Measurements from ENCODE around the gene TCEANC2.
"Not testable (repeated sequence)": the region's sequence is repeated elsewhere in the genome, so short reads cannot be mapped to it uniquely, and the experiment has no call there.

Gene TCEANC2

DNA sequence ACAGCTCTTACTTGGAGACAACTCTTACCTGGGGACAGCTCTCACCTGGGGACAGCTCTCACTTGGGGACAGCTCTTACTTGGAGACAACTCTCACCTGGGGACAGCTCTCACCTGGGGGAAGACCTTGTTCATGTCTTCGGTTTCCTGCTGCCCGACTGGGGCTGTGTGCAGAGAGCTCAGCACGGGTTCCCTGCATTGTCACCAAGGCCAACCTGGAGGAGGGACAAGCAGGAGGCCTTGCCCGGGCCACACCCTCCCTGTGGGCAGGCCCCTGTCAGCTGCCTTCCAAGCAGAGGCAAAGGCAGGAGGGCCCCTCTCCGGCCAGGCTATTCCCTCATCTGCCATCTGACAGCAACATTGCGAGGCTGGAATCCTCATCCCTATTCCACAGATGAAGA is 35.4 kb upstream of the TCEANC2 start, which contains the start of gene LDLRAD1:
Gene LDLRAD1 (minus strand): TSS at position 208 of the 400 bp plus-strand sequence. CDS start 74 bp downstream, at position 134.
- no peaks in the 10 kb centered on the region for H3K9me3 ChIP-seq (ENCODE audit: control insufficient read depth, low read length)
- no peaks in the 10 kb centered on the region for H3K27me3 ChIP-seq (ENCODE audit: control insufficient read depth, insufficient read depth, low read length)
- H3K27ac ChIP-seq, result no peak within 1 kb of the TSS
- H3K36me3 ChIP-seq (ENCODE audit: control insufficient read depth, insufficient read depth, low read length), result no peaks in the 10 kb centered on the region
- no peak within 1 kb of the TSS for H3K4me2 ChIP-seq (ENCODE audit: low read length)
- H3K4me3 ChIP-seq (ENCODE audit: low read depth, low read length), result no peak within 1 kb of the TSS
- TF ChIP-seq CTCF (IDR thresholded peaks at IDR 0.05), result no peak
- no peak within 1 kb of the TSS for H3K9ac ChIP-seq
- H3K79me2 ChIP-seq, result no peaks in the 10 kb centered on the region
- H3K4me1 ChIP-seq, result no peaks in the 10 kb centered on the region
- H2AFZ ChIP-seq, result peak within 1 kb of the TSS; percentile 25

GRCh38 chr1:54018635-54019034 is 34.8 kb upstream of the TCEANC2 start:
- no peak overlapping the region for H3K4me3 ChIP-seq (ENCODE audit: low read depth, low read length)
- H3K36me3 ChIP-seq (ENCODE audit: control insufficient read depth, insufficient read depth, low read length), result no peaks in the 10 kb centered on the region
- no peaks in the 10 kb centered on the region for H3K79me2 ChIP-seq
- no peaks in the 10 kb centered on the region for H3K9me3 ChIP-seq (ENCODE audit: control insufficient read depth, low read length)
- no peaks in the 10 kb centered on the region for H3K4me1 ChIP-seq
- H3K9ac ChIP-seq, result no peak overlapping the region
- no peaks in the 10 kb centered on the region for H3K27me3 ChIP-seq (ENCODE audit: control insufficient read depth, insufficient read depth, low read length)
- H3K27ac ChIP-seq, result no peak overlapping the region
- no peak for TF ChIP-seq CTCF (IDR thresholded peaks at IDR 0.05)
- no peak overlapping the region for H3K4me2 ChIP-seq (ENCODE audit: low read length)
- H2AFZ ChIP-seq, result no peak overlapping the region

DNA sequence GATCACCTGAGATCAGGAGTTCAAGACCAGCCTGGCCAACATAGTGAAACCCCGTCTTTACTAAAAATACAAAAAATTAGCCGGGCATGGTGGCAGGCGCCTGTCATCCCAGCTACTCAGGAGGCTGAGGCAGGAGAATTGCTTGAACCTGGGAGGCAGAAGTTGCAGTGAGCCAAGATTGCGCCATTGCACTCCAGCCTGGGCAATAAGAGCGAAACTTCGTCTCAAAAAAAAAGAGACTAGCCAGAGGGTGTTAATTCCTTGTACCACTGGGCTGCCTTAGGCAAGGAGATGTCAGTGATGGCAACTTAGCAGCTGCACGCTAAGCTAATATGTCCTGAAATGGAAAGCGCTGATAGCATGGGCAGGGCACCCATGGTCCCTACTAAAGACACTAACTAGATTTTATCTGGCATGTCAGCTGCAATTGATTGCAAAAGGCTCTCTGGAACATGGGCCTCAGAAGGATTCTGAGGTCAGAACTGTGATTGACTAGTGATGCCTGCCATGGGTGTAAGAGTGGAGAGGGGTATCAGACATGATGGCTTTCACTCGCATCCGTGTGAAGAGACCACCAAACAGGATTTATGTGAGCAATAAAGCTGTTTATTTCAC is 33.7 kb upstream of the TCEANC2 start:
- H3K9ac ChIP-seq; H3K4me3 ChIP-seq (ENCODE audit: low read depth, low read length); H3K4me2 ChIP-seq (ENCODE audit: low read length); H3K9me3 ChIP-seq (ENCODE audit: control insufficient read depth, low read length); H3K27me3 ChIP-seq (ENCODE audit: control insufficient read depth, insufficient read depth, low read length); H3K27ac ChIP-seq; H2AFZ ChIP-seq; H3K36me3 ChIP-seq (ENCODE audit: control insufficient read depth, insufficient read depth, low read length); H3K79me2 ChIP-seq; H3K4me1 ChIP-seq: not testable (repeated sequence)

DNA sequence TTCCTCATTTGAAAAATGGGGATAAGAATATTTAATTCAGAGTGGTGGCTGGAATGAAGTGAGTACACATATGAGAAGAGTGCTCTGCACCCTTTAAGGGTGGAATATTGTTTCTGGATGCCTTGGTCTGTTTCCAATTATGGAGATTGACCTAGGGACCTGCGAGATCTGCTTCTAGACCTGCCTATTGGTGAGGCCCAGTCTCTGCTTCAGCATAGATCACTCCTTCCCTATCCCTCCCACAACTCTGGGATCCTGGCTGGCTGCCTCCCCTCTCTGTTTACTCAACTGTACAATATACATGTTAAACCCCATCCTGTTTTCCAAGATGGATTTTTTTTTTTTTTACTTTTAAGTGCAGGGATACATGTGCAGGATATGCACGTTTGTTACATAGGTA is 29.1 kb upstream of the TCEANC2 start:
- H3K79me2 ChIP-seq, result no peaks in the 10 kb centered on the region
- H3K4me2 ChIP-seq (ENCODE audit: low read length), result no peak overlapping the region
- no peak for TF ChIP-seq CTCF (IDR thresholded peaks at IDR 0.05)
- H3K27me3 ChIP-seq (ENCODE audit: control insufficient read depth, insufficient read depth, low read length), result no peaks in the 10 kb centered on the region
- no peak overlapping the region for H3K9ac ChIP-seq
- no peak overlapping the region for H3K4me3 ChIP-seq (ENCODE audit: low read depth, low read length)
- H3K36me3 ChIP-seq (ENCODE audit: control insufficient read depth, insufficient read depth, low read length), result no peaks in the 10 kb centered on the region
- no peak overlapping the region for H2AFZ ChIP-seq
- H3K27ac ChIP-seq, result no peak overlapping the region
- H3K9me3 ChIP-seq (ENCODE audit: control insufficient read depth, low read length), result no peaks in the 10 kb centered on the region
- peaks cover 12% of the 10 kb centered on the region for H3K4me1 ChIP-seq

DNA sequence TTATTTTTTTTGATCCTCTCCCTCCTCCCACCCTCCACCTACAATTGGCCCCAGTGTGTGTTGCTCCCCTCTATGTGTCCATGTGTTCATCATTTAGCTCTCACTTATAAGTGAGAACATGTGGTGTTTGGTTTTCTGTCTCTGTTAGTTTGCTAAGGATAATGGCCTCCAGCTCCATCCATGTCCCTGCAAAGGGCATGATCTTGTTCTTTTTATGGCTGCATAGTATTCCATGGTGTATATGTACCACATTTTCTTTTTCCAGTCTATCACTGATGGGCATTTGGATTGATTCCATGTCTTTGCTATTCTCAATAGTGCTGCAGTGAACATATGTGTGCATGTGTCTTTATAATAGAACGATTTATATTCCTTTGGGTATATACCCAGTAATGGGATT is 28.6 kb upstream of the TCEANC2 start:
- not testable (repeated sequence) for H3K36me3 ChIP-seq (ENCODE audit: control insufficient read depth, insufficient read depth, low read length); H2AFZ ChIP-seq; H3K27ac ChIP-seq; H3K4me3 ChIP-seq (ENCODE audit: low read depth, low read length); H3K27me3 ChIP-seq (ENCODE audit: control insufficient read depth, insufficient read depth, low read length); H3K79me2 ChIP-seq; H3K9me3 ChIP-seq (ENCODE audit: control insufficient read depth, low read length); H3K4me2 ChIP-seq (ENCODE audit: low read length); H3K9ac ChIP-seq
- peaks cover 12% of the 10 kb centered on the region for H3K4me1 ChIP-seq

DNA sequence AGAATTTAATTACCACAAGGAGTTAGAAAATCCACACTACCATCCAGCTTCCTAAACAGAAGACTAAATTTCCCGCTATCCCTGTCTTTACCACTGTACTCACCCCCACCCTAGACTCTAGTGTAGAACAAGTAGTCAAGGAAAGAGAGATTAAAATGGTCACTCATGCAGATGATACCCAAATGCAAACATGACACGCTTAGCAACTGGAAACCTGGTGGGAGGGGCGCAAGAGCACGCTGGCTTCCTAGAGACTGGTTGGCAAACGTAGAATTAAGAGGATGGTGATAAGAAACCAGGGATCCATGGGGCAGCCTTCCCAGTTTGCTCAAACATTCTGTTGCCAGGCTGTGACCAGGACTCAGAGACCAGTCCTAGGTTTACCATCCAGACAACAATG is 25.6 kb upstream of the TCEANC2 start:
- no peaks in the 10 kb centered on the region for H3K36me3 ChIP-seq (ENCODE audit: control insufficient read depth, insufficient read depth, low read length)
- no peak overlapping the region for H3K4me2 ChIP-seq (ENCODE audit: low read length)
- no peak for TF ChIP-seq CTCF (IDR thresholded peaks at IDR 0.05)
- H2AFZ ChIP-seq, result no peak overlapping the region
- no peak overlapping the region for H3K9ac ChIP-seq
- H3K4me3 ChIP-seq (ENCODE audit: low read depth, low read length), result no peak overlapping the region
- H3K79me2 ChIP-seq, result no peaks in the 10 kb centered on the region
- H3K27ac ChIP-seq, result no peak overlapping the region
- H3K4me1 ChIP-seq, result peaks cover 12% of the 10 kb centered on the region
- H3K9me3 ChIP-seq (ENCODE audit: control insufficient read depth, low read length), result no peaks in the 10 kb centered on the region
- H3K27me3 ChIP-seq (ENCODE audit: control insufficient read depth, insufficient read depth, low read length), result no peaks in the 10 kb centered on the region
